NCI-H1417 (cell line): ENCODE measurements around the gene PEF1.
A peak's percentile ranks its signal among the peaks of the same experiment; 100 is the strongest.
"Not testable (repeated sequence)": the region's sequence is repeated elsewhere in the genome, so short reads cannot be mapped to it uniquely, and the experiment has no call there.

Source experiments
- DNase-seq, 3 experiments: peaks; one replicate each; lab custom pipeline; 2025; lab: John Stamatoyannopoulos, UW

Gene PEF1

DNA sequence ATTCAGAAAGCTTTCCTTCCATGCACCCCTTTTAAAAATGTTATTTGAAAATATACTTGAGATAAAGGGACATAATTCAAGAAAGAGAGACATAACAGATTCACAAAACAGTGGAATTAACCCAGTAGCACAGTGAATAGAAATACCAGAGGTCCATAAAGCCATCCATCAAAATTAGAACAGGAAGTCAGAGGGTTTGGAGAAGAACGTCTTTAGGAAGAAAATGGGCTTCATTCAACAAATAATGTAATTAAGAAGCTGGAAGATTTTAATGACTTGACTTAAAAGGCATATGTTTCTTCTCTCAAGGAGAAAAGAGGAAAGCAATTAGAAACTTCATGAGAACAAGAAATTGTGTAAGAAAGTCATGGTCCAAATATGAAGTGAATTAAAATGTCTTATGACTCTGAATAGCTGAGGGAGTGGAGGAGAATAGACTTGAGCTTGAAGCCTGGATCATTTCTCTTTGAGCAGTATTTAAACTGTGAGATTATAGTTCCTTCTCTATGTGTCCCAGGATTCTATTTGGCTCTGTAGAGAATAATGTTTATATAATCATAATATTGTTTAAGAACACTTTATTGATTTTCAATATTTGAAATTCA is 35.1 kb downstream of the PEF1 start:
- DNase-seq: no peak

DNA sequence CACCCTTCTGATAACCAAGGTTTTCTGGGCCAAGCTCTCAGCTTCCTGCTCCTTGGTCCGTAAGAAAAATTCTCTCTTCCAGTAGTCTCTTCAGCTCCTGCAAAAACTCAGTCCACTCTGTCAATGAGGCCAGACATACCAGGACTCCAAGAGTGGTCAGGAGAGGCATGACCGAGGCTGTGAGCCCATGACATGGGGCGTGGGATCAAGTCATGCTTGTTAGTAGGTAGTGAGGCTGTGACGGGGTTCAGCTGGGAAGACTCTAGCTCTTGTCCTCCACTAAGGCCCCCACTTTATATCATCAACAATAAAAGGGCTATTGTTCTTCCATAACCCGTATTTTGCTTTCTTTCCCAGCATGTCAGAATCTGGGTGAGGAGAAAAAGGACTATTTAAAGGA is 37.3 kb downstream of the PEF1 start:
- no peak for DNase-seq

DNA sequence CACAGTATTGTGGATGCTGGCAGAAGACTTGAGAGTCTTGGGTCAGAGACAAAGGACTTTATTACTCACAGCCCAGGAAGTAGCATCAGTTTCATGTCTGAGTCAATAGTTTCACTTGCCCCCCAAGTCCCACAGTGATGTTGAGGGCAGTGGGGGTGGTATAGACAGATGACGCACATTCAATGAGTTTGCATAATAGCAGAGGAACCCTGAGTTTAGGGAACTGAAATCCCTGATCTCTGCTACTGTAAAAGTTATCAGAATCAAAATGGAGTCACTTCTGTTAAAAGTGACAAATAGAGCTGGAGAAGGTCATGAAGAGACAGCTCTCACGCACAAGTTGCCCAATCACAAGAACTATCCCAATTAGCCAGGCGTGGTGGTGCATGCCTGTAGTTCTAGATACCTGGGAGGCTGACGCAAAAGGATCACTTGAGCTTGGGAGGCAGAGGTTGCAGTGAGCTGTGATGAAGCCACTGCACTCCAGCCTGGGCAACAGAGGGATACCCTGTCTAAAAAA is 38.7 kb downstream of the PEF1 start:
- no peak for DNase-seq

DNA sequence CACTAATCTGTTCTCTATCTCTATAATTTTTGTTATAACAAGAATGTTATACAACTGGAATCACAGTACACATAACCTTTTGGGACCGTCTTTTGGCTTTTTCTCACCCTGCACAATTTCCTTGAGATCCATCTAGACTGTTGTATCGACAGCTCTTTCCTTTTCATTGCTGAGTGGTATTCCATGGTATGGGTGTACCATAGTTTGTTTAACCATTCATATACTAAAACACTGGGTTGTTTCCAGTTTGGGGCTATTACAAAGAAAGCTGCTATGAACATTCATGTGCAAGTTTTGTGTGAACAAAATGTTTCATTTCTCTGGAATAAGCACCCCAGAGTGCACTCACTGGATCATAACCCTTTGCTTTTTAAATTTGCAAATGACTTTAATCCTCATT is 42.6 kb downstream of the PEF1 start:
- no peak for DNase-seq

DNA sequence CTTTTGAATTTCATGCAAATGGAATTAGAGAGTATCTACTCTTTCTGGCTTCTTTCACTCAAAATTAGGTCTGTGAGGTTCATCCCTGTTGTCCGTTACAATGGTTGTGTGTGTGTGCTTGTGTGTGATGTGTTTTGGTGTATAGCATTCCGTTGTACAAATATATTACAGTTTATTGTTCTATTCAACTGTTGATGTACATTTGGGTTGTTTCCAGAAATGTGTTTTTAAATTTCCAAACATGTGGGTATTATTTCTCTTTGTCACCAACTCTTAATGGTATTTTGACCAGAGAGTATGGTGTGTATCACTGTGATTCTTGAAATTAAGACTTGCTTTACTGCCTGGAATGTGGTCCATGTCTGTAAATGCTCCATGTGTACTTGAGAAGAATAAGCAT is 44.0 kb downstream of the PEF1 start:
- DNase-seq: no peak

DNA sequence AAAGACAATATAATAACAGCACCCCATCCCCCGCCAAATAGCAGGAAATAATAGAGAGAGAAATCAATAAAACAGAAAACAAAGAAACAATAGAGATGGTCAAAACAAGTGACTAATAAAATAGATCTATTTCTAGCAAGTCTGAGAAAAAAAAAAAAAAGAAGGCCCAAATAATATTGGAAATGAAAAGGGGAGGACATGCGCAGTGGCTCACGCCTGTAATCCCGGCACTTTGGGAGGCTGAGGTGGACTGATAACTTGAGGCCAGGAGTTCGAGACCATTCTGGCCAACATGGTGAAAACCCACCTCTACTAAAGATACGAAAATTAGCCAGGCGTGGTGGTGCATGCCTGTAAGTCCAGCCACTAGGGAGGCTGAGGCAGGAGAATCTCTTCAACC is 45.7 kb downstream of the PEF1 start:
- DNase-seq: no peak

DNA sequence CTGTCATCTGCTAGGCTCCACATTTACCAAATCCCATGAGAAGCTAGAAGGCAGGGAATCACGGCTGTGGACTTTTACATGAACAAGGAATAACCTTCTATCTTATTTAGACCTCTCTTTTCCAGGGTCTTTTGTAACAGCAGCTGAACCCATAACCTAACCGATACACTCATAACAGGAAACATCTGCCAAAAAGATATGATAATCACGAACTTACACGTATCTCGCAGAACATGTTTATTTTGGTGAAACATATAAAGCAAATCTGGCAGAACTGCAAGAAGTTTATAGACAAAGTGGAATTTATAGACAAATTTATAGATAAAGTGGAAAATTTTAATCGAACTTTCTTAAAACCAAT is 48.0 kb downstream of the PEF1 start:
- DNase-seq: no peak

DNA sequence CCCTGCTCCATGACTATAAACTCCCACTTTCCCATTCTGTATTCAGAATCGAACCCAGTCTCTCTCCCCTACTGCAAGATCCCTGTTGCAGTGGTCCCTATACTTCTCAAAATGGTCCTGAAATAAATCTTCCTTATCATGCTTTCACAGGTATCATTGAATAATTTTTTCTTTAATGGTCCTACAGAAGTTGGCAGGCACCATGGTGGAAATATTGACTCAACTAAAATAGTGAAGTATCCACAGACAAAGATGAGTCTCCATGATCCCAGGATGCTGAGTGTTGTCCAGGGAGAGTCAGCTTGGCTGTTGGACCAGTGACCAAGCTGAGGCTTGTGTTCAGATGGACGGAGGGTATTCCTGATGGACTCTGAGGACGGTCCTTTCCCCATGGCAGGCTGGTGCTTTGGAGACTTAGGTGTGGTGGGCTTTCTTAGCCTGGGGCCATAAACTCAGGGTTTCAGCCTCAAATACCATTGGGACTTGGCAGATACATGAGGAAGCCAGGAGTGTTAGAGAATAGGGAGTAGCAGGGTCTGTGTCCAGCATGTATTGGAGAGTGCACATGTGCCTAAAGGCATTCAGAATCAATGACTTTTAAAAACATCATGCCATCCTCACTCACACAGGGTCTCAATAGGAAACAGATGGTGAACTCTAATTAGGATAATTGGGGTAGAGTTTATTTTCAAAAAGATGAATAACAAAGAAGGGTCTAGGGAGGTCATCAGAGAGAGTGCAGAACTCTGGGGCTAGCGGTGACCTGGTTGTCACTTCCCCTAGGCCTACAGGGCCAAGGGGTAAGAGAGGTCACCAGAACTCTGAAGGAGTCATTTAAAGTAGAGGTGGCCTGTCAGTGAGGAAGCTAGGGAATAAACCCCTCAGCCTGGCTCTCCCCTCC is 48.6 kb downstream of the PEF1 start:
- no peak for DNase-seq

DNA sequence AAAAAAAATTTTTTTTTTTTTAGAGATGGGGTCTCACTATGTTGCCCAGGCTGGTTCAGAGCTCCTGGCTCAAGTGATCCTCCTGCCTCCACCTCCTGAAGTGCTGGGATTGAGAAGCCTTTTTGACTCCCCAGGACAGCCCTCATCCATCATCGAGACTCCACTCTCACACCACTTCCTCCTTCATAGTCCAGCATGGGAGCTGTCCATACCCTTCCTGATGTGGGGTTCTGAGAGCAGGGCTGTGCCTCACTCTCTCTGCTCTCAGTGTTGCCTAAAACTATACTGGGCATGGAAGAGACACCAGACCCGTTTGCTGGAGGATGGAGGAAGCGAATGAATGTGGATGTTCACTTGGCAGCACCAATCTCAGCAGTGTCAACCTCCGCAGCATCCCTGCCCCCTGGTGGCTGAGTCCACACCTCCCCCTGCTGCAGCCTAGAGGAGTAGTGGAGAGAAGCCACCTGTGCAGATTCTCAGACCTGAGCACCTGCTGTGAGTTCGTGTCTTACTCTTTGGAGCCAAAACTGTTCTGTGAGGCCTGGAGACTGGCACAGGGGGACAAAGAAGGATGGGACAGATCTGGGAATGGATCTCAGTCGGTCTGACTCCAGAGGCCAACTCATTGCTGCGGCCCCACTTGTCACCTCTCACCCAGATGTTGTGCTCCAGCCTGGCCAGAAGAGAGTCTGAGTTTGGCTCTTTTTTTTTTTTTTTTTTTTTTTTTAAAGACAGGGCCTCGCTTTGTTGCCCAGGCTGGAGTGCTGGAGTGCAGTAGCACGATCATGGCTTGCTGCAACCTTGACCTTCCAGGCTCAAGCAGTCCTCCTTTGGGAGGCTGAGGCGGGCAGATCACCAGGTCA is 50.7 kb downstream of the PEF1 start:
- peak; percentile 18 to 59 (median 54) for DNase-seq

DNA sequence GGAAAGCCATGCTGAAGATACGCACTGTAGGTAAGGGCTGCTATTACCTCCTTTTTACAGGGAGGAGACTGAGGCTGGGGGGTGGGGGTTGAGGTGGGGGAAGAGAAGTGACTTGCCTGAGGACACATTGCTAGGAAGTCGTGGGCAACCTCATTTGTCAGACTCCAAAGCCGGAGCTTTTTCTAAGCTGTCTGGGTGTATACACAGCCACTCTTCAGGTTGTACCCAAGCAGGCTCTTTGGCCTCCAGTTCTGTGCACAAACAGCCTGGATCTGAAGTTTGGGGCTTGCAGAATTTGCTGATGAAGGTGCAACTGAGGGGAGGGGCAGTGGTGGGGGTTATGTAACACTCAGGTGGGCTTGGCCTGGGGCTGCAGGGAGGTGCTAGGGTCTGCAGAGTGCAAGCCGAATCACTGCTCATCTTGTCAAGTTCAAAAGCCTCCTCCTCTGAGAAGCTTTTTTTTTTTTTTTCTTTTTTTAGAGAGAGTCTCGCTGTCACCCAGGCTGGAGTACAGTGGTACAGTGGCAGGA is 51.5 kb downstream of the PEF1 start:
- DNase-seq: no peak

DNA sequence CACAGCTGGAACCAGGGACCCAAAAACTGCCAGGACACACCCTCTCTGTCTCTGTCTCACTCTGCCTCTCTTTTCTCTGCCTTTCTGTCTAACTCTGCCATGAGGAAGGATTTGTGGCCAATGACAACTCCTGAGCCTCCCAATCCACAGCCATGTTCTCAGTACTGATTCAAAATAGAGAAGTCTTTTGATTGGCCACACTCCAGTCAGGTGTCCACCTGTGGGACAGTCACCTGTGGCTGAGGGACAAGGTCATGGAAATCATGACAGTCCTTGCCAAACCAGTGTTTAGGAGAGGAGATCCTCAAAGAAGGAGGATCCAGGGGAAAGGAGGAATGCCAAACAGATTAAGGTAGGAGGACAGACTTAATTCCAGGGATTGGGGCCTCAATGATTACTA is 52.5 kb downstream of the PEF1 start:
- no peak for DNase-seq

DNA sequence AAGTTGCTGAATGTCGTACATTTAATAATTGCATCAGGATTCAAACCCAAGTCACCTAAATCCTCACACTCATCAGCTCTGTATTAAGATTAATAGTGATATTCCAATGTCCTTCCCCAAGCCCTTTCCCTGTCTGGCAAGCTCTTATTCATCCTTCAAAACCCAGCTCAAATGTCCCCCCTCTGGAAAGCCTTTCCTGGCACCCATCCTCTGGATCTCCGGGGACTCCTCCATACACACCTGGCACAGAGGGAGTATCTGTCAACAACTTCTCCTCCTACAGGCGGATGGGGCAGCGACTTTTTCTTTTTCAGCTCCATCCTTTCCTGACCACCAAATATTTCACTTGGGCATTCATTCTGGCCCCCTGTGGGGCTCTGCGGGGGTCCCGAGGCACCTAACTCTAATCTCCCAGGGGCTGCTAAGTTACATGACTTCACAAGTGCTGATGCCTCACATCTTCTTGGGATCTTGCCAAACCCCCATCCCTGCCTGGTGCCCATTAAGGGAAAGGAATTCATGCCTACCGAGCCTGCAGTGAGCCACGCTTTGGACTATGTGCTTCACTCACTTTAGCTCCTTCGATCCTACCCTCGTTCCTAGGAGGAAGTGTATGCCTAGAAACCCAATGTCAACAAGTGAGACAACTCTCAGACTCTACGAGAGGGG is 53.1 kb downstream of the PEF1 start:
- no peak for DNase-seq

DNA sequence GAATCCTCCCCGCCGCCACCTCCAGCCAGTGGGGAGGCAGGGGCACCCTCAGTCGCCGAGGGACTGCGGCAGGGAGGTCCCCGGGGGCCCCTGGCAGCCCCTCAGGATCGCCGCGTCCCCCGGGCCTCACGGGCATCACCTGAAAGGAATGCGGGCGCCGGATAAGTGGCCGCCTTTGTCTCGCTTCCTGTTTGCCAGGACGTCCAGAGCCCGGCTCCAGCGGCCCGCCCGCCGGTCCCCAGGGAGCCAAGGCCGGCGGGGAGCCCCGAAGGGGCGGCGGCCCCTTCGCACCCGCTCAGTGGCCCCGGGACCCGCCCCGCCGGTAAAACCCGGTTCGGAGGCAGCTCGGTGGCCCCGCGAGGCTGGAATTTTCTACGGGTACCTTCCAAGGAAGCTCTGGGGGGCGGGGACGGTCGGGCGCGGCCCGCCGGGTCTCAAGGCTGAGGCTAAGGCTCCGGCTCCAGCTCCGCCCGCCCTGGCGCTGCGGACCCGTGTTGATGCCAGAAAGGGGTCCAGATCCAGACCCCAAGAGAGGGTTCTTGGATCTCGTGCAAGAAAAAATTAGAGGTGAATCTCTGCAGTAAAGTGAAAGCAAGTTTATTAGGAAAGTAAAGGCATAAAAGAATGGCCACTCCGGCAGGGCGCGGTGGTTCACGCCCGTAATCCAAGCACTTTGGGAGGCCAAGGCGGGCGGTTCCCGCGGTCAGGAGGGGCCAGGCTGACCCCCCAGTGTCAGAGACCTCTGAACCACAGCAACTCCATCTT is 55.7 kb downstream of the PEF1 start:
- no peak for DNase-seq

DNA sequence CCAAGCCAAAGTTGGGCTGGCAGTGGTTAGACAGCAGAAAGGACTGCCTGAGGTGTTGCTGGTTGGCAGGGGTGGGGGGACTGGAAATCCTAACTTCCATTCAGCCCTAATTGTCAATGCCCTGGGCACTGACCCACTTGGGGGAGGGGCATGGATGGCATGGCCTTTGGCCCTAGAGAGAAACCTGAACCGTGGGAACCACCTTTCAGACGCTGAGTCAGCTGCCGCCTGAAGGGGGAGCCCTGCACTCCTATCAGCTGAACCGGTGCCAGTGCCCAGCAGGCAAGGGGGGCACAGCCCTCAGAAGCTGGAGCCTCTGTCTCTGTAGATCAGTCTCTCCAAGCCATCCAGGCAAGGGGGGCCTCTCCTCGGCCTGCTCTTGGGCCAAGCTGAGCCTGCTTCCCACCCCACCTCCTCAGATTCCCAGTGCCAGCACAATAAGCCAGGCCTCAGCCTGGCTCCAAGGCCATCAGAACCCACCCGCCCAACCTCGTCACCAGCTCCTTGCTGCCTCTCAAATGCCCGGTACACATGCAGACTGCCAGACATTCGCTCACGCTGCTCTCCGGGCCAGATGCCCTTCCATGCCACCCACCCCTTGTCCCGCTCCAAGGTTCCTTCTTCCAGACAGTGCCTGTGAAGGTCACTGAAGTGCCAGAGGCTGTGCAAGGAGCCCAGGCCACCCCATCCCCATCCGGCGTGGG is 56.8 kb downstream of the PEF1 start:
- peak; percentile 6 to 35 (median 10) for DNase-seq

DNA sequence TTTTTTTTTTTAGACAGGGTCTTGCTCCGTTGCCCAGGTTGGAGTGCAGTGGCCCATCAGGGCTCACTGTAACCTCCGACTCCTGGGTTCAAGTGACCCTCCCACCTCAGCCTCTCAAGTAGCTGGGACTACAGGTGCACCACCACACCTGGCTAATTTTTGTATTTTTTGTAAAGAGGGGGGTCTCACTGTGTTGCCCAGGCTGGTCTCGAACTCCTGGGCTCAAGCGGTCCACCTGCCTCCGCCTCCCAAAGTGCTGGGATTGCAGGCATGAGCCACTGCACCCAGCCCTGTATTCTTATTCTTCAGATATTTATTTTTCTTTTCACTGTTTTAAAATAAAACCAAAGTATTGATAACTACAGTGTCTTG is 57.4 kb downstream of the PEF1 start:
- DNase-seq: not testable (repeated sequence)

DNA sequence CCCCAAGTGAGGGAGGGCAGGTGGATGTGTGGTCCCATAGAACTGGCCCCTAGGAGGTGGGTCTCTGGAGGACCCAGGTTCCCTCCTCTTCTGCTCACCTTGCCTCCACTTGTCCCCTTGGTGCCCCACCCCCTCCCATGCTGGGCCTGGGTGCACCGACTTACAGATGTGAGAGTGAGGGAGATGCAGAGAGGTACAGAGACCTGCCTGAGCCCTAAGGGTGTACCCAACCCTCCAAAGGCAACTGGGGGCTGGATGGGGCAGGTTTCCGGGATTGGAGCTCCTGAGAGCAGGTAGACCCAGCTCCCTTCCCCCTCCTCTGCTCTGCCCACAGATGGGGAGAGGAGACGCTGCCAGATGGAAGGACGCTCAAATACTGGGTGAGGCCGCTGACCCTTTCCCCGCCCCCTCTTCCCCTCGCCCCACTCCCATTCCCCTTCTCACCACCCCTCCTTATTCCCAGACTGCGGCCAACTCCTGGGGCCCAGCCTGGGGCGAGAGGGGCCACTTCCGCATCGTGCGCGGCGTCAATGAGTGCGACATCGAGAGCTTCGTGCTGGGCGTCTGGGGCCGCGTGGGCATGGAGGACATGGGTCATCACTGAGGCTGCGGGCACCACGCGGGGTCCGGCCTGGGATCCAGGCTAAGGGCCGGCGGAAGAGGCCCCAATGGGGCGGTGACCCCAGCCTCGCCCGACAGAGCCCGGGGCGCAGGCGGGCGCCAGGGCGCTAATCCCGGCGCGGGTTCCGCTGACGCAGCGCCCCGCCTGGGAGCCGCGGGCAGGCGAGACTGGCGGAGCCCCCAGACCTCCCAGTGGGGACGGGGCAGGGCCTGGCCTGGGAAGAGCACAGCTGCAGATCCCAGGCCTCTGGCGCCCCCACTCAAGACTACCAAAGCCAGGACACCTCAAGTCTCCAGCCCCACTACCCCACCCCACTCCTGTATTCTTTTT is 58.0 kb downstream of the PEF1 start:
- DNase-seq: no peak

DNA sequence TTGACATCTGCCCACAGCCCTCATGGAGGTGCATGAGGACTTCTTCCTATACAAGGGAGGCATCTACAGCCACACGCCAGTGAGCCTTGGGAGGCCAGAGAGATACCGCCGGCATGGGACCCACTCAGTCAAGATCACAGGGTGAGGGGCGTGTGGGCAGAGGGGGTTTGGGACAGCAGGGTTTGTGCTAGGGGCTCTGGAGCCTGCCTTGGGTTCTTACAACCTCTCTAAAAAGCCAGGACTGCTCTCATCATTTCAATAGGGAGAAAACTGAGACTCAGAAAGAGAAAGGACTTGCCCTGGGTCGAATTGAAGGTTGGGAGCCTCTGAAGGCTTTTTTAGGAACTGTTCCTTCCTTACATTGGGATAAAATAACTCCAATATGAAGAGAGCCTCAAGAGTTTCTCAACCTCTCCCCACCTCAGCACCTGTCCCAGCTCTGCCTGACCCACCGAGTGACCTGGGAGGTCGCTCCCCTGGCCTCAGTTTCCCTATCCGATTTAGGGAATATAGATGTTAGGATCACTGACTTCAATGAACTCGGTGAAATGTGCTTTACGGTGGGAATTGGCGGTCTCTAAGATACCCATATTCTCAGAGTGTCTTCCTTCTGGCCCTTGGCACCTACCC is 58.8 kb downstream of the PEF1 start:
- DNase-seq: no peak

DNA sequence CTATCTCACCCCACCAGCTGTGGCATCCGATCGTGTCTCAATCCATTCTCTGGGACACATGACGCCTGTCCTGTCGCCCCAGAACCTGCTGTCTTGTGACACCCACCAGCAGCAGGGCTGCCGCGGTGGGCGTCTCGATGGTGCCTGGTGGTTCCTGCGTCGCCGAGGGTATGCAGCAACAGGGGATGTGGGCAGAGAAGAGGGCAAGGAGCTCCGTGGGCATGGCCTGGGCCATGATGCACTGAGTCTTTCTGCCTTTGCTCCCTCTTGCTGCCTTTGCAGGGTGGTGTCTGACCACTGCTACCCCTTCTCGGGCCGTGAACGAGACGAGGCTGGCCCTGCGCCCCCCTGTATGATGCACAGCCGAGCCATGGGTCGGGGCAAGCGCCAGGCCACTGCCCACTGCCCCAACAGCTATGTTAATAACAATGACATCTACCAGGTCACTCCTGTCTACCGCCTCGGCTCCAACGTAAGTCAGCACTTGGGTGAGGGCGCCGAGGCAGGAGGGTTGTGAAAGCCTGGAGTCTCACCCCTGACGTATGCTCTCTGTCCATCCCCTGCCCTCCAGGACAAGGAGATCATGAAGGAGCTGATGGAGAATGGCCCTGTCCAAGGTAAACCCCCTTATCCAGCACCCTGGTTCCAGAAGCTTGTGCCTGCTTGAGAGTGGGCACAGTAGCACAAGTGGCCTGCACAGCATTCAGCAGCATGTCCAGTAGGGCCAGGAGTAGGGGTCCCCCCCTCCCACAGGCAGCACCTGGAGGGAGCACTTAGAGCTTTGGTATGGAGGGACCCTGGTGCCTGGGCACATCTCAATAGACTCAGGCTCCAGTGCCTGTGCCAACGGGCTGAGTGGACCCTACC is 59.6 kb downstream of the PEF1 start:
- DNase-seq: no peak
